Measurements from ENCODE around the gene TLE6. TPM values are rescaled to one million over a fixed set of nuclear protein-coding genes. Genes with fewer than 3 reads are reported as not detected.
"Not testable (repeated sequence)": the region's sequence is repeated elsewhere in the genome, so short reads cannot be mapped to it uniquely, and the experiment has no call there.

Gene TLE6
- total RNA-seq, 2 donors from 2014 or later, result 5.3 to 7.8 TPM

DNA sequence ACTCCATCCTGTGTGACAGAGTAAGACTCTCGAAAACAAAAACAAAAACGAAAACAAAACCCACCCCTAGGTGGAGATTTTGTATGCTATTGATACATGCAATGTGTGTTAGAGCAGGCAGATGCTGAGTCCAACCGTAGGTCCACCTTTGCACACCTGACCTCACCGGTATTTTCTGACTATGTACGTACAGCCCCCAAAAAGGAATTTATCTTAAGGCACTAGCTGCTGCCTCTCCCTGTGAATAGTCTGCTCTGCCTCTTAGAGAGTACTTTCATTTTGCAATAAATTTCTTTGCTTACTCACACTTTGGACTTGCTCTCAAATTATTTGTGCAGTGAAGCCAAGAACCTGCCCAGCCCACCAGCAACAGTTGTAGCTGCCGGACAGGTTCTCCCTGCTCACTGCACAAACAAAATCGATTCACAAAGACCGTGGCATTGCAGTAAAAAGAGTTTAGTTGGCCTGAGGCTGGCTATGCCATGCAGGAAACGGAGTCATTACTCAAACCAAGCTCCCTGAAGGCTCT is 24.3 kb upstream of the TLE6 start:
- Histone ChIP-seq H3K4me1 (ENCODE audit: control insufficient read depth in 1 of 2, low read depth in 2 of 2) (peaks cover 8 to 12% of the 10 kb centered on the region in 2 donors), H3K4me3 (no peak overlapping the region), H3K27me3 (replicated peaks; ENCODE audit: insufficient read depth) (no peaks in the 10 kb centered on the region), H3K36me3 (no peaks in the 10 kb centered on the region), H3K27ac (no peak overlapping the region), H3K9me3 (no peaks in the 10 kb centered on the region)
- TF ChIP-seq, protein P1, sequence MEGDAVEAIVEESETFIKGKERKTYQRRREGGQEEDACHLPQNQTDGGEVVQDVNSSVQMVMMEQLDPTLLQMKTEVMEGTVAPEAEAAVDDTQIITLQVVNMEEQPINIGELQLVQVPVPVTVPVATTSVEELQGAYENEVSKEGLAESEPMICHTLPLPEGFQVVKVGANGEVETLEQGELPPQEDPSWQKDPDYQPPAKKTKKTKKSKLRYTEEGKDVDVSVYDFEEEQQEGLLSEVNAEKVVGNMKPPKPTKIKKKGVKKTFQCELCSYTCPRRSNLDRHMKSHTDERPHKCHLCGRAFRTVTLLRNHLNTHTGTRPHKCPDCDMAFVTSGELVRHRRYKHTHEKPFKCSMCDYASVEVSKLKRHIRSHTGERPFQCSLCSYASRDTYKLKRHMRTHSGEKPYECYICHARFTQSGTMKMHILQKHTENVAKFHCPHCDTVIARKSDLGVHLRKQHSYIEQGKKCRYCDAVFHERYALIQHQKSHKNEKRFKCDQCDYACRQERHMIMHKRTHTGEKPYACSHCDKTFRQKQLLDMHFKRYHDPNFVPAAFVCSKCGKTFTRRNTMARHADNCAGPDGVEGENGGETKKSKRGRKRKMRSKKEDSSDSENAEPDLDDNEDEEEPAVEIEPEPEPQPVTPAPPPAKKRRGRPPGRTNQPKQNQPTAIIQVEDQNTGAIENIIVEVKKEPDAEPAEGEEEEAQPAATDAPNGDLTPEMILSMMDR (IDR thresholded peaks at IDR 0.05), result no peak
- no peak for DNase-seq (ENCODE audit: low spot score)
- ATAC-seq (ENCODE audit: insufficient number of reproducible peaks, low FRiP score, low read depth), result no peak

DNA sequence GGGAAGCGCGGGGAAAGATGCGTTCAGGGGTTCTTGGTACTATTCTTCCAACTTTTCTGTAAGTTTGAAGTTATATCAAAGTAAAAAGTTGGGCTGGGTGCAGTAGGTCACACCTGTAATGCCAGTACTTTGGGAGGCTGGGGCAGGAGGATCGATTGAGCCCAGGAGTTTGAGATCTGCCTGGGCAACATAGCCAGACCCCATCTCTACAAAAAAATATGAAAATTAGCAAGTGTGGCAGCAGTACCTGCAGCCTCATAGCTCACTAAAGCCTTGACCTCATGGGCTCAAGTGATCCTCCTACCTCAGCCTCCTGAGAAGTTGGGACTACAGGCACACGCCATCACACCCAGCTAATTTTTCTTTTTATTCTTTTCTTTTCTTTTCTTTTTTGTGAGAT is 20.2 kb upstream of the TLE6 start:
- no peak overlapping the region for H3K4me3 ChIP-seq
- ATAC-seq (ENCODE audit: insufficient number of reproducible peaks, low FRiP score, low read depth) (no peak), DNase-seq (ENCODE audit: low spot score) (no peak)
- no peaks in the 10 kb centered on the region for H3K4me1 ChIP-seq (ENCODE audit: control insufficient read depth in 1 of 2, low read depth in 2 of 2)
- no peaks in the 10 kb centered on the region for H3K9me3 ChIP-seq
- H3K27ac ChIP-seq, result no peak overlapping the region
- TF ChIP-seq, protein P1 (IDR thresholded peaks at IDR 0.05), result no peak
- no peaks in the 10 kb centered on the region for H3K36me3 ChIP-seq
- H3K27me3 ChIP-seq (replicated peaks; ENCODE audit: insufficient read depth), result no peaks in the 10 kb centered on the region

DNA sequence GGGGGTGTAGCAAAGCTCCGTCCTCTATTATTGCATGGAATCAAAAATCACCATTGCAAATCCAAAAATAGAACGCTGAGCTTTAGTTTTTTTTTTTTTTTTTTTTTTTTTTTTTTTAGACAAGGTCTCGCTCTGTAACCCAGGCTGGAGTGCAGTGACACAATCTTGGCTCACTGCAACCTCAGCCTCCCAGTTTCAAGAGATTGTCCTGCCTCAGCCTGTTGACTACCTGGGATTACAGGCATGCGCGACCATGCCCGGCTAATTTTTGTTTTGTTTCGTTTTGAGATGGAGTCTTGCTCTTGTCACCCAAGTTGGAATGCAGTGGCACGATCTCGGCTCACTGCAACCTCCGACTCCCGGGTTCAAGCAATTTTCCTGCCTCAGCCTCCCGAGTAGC is 17.2 kb upstream of the TLE6 start:
- Histone ChIP-seq H3K27ac (no peak overlapping the region), H3K36me3 (no peaks in the 10 kb centered on the region), H3K4me3 (no peak overlapping the region), H3K4me1 (ENCODE audit: control insufficient read depth in 1 of 2, low read depth in 2 of 2) (no peaks in the 10 kb centered on the region), H3K27me3 (replicated peaks; ENCODE audit: insufficient read depth) (no peaks in the 10 kb centered on the region), H3K9me3 (no peaks in the 10 kb centered on the region)
- ATAC-seq (ENCODE audit: insufficient number of reproducible peaks, low FRiP score, low read depth) (no peak), DNase-seq (ENCODE audit: low spot score) (no peak)
- TF ChIP-seq, protein P1 (IDR thresholded peaks at IDR 0.05), result no peak

DNA sequence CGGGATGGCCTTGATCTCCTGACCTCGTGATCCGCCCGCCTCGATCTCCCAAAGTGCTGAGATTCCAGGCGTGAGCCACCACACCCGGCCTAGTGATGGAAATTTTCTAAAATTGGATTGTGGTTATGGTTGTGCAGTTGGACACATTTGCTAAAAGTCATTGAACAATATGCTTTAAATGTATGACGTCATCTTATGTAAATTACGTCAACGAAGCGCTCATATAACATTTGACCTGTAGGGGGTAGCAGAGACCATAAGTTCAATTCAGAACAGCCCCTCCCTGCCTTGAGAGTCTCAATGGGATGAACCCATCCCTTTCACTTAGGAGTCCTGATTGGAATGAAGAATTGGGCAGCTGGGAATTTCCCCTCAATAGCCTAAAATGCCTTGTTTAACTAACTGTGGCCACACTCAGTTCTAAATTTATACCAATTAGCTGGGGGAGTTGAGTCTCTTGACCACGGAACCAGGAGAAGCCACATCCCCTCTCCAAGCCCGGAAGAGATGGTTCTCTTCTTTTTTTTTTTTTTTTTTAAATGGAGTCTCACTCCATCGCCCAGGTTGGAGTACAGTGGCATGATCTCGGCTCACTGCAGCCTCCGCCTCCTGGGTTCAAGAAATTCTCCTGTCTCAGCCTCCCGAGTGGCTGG is 15.2 kb upstream of the TLE6 start:
- DNase-seq (ENCODE audit: low spot score) (no peak), ATAC-seq (ENCODE audit: insufficient number of reproducible peaks, low FRiP score, low read depth) (peak; percentile 76)
- TF ChIP-seq, protein P1 (IDR thresholded peaks at IDR 0.05), result peak; percentile 74
- no peaks in the 10 kb centered on the region for H3K4me1 ChIP-seq (ENCODE audit: control insufficient read depth in 1 of 2, low read depth in 2 of 2)
- H3K27ac ChIP-seq, result no peak overlapping the region
- H3K27me3 ChIP-seq (replicated peaks; ENCODE audit: insufficient read depth), result no peaks in the 10 kb centered on the region
- no peaks in the 10 kb centered on the region for H3K9me3 ChIP-seq
- peak overlapping the region; percentile 53 for H3K4me3 ChIP-seq
- H3K36me3 ChIP-seq, result no peaks in the 10 kb centered on the region

DNA sequence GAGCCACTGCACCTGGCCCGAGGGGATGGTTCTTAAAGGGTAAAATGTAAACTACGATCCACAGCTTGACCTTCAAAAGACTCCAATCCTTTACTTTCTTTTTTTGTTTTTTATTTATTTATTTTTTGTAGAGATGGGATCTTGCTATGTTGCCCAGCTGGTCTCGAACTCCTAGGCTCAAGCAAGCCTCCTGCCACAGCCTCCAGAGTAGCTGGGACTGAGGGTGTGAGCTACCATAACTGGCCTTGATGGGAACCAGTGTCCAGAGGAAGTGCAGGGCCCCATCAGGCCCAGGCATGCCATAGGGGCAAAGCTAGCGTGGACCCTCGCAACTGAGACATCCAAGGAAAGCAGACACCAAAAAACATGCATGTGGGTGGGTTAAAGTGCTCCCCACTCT is 14.2 kb upstream of the TLE6 start:
- no peak overlapping the region for H3K27ac ChIP-seq
- H3K9me3 ChIP-seq, result no peaks in the 10 kb centered on the region
- DNase-seq (ENCODE audit: low spot score), result no peak
- ATAC-seq (ENCODE audit: insufficient number of reproducible peaks, low FRiP score, low read depth), result no peak
- H3K27me3 ChIP-seq (replicated peaks; ENCODE audit: insufficient read depth), result no peaks in the 10 kb centered on the region
- no peaks in the 10 kb centered on the region for H3K36me3 ChIP-seq
- TF ChIP-seq, protein P1 (IDR thresholded peaks at IDR 0.05), result no peak
- no peak overlapping the region for H3K4me3 ChIP-seq
- H3K4me1 ChIP-seq (ENCODE audit: control insufficient read depth in 1 of 2, low read depth in 2 of 2), result no peaks in the 10 kb centered on the region

DNA sequence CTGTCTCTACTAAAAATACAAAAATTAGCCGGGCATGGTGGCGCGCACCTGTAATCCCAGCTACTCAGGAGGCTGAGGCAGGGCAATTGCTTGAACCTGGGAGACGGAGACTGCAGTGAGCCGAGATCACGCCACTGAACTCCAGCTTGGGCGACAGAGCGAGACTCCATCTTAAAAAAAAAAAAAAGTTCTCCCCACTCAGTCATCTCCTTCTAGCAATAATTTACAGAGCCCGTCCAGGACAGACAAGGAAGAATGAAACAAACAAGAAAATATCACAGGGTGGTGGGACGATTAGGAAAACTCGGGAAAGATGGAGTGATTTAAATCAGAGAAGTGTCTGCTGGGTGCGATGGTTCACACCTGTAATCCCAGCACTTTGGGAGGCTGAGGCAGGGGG is 13.7 kb upstream of the TLE6 start:
- not testable (repeated sequence) for H3K4me3 ChIP-seq; H3K9me3 ChIP-seq; H3K27me3 ChIP-seq (replicated peaks; ENCODE audit: insufficient read depth); ATAC-seq (ENCODE audit: insufficient number of reproducible peaks, low FRiP score, low read depth); H3K36me3 ChIP-seq; H3K4me1 ChIP-seq (ENCODE audit: control insufficient read depth in 1 of 2, low read depth in 2 of 2); H3K27ac ChIP-seq; DNase-seq (ENCODE audit: low spot score)
